IMR-90 (cell line): ENCODE measurements around the gene WNT10A. TPM values are rescaled to one million over a fixed set of nuclear protein-coding genes. Genes with fewer than 3 reads are reported as not detected.
A peak's percentile ranks its signal among the peaks of the same experiment; 100 is the strongest.

Experiments used
- ATAC-seq: fragments of 200-7000 bp; cut with Tn5 transposase; 2 replicates; pipeline ENCODE4 v1.9.1; 2020; ENCODE audit warnings: low read depth, mild to moderate bottlenecking, moderate library complexity
- BruUV-seq: library from RNA; stranded (reverse); fragments of 400-500 nt; replicated peaks from 2 replicates; lab custom pipeline; 2021; lab: Mats Ljungman, UMichigan
- CTCF ChIA-PET: fragments of 300-600 bp; formaldehyde crosslinking; extraction: SDS; loops from one replicate; lab custom pipeline; 2021; ENCODE audit warnings: antibody characterized with exemption; lab: Yijun Ruan, JAX
- POLR2A ChIA-PET: fragments of 300-600 bp; sonication (Branson Sonifier 250); formaldehyde crosslinking; loops from one replicate; lab custom pipeline; 2022; ENCODE audit warnings: antibody characterized with exemption; ENCODE audit not compliant: unreplicated experiment; lab: Charles Lee
- DNase-seq: peaks from one replicate; pipeline ENCODE4 v3.0.0; 2013
- H2AFZ ChIP-seq: replicated peaks from 2 replicates; pipeline ENCODE3; 2013; ENCODE audit warnings: low read length, mild to moderate bottlenecking; ENCODE audit not compliant: poor library complexity
- H2AK5ac ChIP-seq: 2 replicates; pipeline ENCODE4 v1.6.1; 2013; ENCODE audit warnings: low read depth, low read length, inconsistent platforms
- H2AK9ac ChIP-seq: replicated peaks from 2 replicates; pipeline ENCODE3; 2013; ENCODE audit warnings: mild to moderate bottlenecking, low read depth, low read length, moderate library complexity; ENCODE audit not compliant: poor library complexity
- H2BK120ac ChIP-seq: 2 replicates; pipeline ENCODE4 v1.6.1; 2013; ENCODE audit warnings: low read depth, low read length, inconsistent platforms
- H2BK15ac ChIP-seq: 3 replicates; pipeline ENCODE4 v1.6.1; 2013; ENCODE audit warnings: low read depth, low read length, inconsistent platforms
- H2BK20ac ChIP-seq: 2 replicates; pipeline ENCODE4 v1.6.1; 2013; ENCODE audit warnings: low read depth, mild to moderate bottlenecking, inconsistent platforms, low read length, moderate library complexity
- H2BK5ac ChIP-seq: 2 replicates; pipeline ENCODE4 v1.6.1; 2013; ENCODE audit warnings: mild to moderate bottlenecking, low read depth, low read length, inconsistent platforms; ENCODE audit not compliant: poor library complexity, severe bottlenecking
- H3K14ac ChIP-seq: replicated peaks from 2 replicates; pipeline ENCODE4 v1.6.1; 2013; ENCODE audit warnings: low read depth, low read length, inconsistent platforms
- H3K18ac ChIP-seq: 2 replicates; pipeline ENCODE4 v1.6.1; 2013; ENCODE audit warnings: low read depth, low read length, control low read depth
- H3K23ac ChIP-seq: 2 replicates; pipeline ENCODE4 v1.6.1; 2013; ENCODE audit warnings: low read depth, low read length, inconsistent platforms
- H3K27ac ChIP-seq: 2 replicates; pipeline ENCODE4 v1.5.1; 2013; ENCODE audit warnings: mild to moderate bottlenecking, control low read depth, low read length; ENCODE audit not compliant: insufficient read depth
- H3K27me3 ChIP-seq: 2 replicates; pipeline ENCODE4 v1.6.1; 2013; ENCODE audit warnings: low read length; ENCODE audit not compliant: control insufficient read depth, insufficient read depth
- H3K36me3 ChIP-seq: 2 replicates; pipeline ENCODE4 v1.6.1; 2013; ENCODE audit warnings: low read length, mixed read lengths; ENCODE audit not compliant: control insufficient read depth, insufficient read depth
- H3K4ac ChIP-seq: 2 replicates; pipeline ENCODE4 v1.6.1; 2013; ENCODE audit warnings: low read depth, low read length, inconsistent platforms
- H3K4me1 ChIP-seq: 2 replicates; pipeline ENCODE4 v1.6.1; 2013; ENCODE audit warnings: low read length, mixed read lengths; ENCODE audit not compliant: control insufficient read depth, insufficient read depth
- H3K4me2 ChIP-seq: 2 replicates; pipeline ENCODE4 v1.6.1; 2013; ENCODE audit warnings: low read depth, mild to moderate bottlenecking, control low read depth, low read length, moderate library complexity
- H3K4me3 ChIP-seq: 2 replicates; pipeline ENCODE4 v1.5.1; 2013; ENCODE audit warnings: low read depth, mild to moderate bottlenecking, control low read depth, low read length, moderate library complexity; ENCODE audit not compliant: insufficient read depth
- H3K56ac ChIP-seq: 2 replicates; pipeline ENCODE4 v1.6.1; 2013; ENCODE audit warnings: low read length, inconsistent platforms; ENCODE audit not compliant: insufficient read depth; ENCODE audit errors: extremely low read depth
- H3K79me1 ChIP-seq, 2 experiments: 2 replicates each; pipeline ENCODE4 v1.6.1; 2013; ENCODE audit warnings: low read length in 2 of 2, inconsistent platforms in 1 of 2, low read depth in 1 of 2
- H3K9ac ChIP-seq: 2 replicates; pipeline ENCODE4 v1.6.1; 2013; ENCODE audit warnings: low read depth, low read length, control low read depth
- H3K9me1 ChIP-seq: 2 replicates; pipeline ENCODE4 v1.6.1; 2013; ENCODE audit warnings: low read length, inconsistent platforms; ENCODE audit not compliant: insufficient read depth
- H3K9me3 ChIP-seq: 2 replicates; pipeline ENCODE4 v1.6.1; 2013; ENCODE audit warnings: low read length; ENCODE audit not compliant: control insufficient read depth, insufficient read depth
- H4K20me1 ChIP-seq: 2 replicates; pipeline ENCODE4 v1.6.1; 2013; ENCODE audit warnings: low read length, inconsistent platforms; ENCODE audit not compliant: insufficient read depth
- H4K5ac ChIP-seq: 2 replicates; pipeline ENCODE4 v1.6.1; 2013; ENCODE audit warnings: mild to moderate bottlenecking, low read depth, low read length, control low read depth
- H4K8ac ChIP-seq, 2 experiments: 2 replicates each; pipeline ENCODE4 v1.6.1; 2013; ENCODE audit warnings: low read depth in 2 of 2, low read length in 2 of 2, control low read depth in 1 of 2, inconsistent platforms in 1 of 2
- H4K91ac ChIP-seq: 2 replicates; pipeline ENCODE4 v1.6.1; 2013; ENCODE audit warnings: low read depth, low read length, inconsistent platforms; ENCODE audit not compliant: insufficient read depth
- BHLHE40 ChIP-seq: fragments of 150-350 bp; IDR thresholded peaks from 2 replicates; pipeline ENCODE4 v1.6.1; 2016; ENCODE audit warnings: mild to moderate bottlenecking, low read depth, low read length
- FOS ChIP-seq: fragments of 150-350 bp; IDR thresholded peaks from 2 replicates; pipeline ENCODE4 v1.6.1; 2016; ENCODE audit warnings: low read depth, low read length
- MAFK ChIP-seq: IDR thresholded peaks from 2 replicates; pipeline ENCODE4 v1.6.1; 2012; ENCODE audit warnings: low read depth, low read length, improper control_type of control experiment
- MXI1 ChIP-seq: IDR thresholded peaks from 2 replicates; pipeline ENCODE4 v1.6.1; 2012; ENCODE audit warnings: low read depth, mild to moderate bottlenecking, low read length, moderate library complexity, borderline replicate concordance
- RCOR1 ChIP-seq: IDR thresholded peaks from 2 replicates; pipeline ENCODE4 v1.6.1; 2012; ENCODE audit warnings: mild to moderate bottlenecking, low read length, improper control_type of control experiment; ENCODE audit not compliant: insufficient replicate concordance
- RFX5 ChIP-seq: IDR thresholded peaks from 2 replicates; pipeline ENCODE4 v1.8.0; 2012; ENCODE audit warnings: low read depth, mild to moderate bottlenecking, low read length, moderate library complexity
- WGBS, 2 experiments: methylation state at CpG; one replicate each; pipeline versions ENCODE4 v1.1.5 to v1.1.7; 2013; ENCODE audit warnings: missing lambda C conversion rate in 2 of 2; ENCODE audit not compliant: insufficient read length in 1 of 2; ENCODE audit errors: extremely low coverage in 2 of 2; 5-methylcytosine and 5-hydroxymethylcytosine counted together
- dilution Hi-C: fragments of 300-500 bp; cut with HindIII; formaldehyde crosslinking; loops from one replicate; pipeline ENCODE4 v1.14.3; 2018; ENCODE audit warnings: low sequenced_read_pairs; ENCODE audit not compliant: unreplicated experiment
- in situ Hi-C: fragments of 300-500 bp; cut with MboI; formaldehyde crosslinking; loops from 3 replicates; pipeline ENCODE4 v1.14.3; 2019; ENCODE audit warnings: low sequenced_read_pairs, inconsistent platforms, mixed read lengths
- intact Hi-C: fragments of 100-400 bp; cut with micrococcal nuclease; formaldehyde crosslinking; loops from 2 replicates; pipeline ENCODE4 v1.10.0; 2022
- polyA plus RNA-seq, 3 experiments: library from polyadenylated mRNA; depleted of rRNA; stranded (reverse); fragments of >200 nt; gene quantifications; 2 replicates each; pipeline ENCODE4 v1.2.3, GENCODE V29; 2012; ENCODE audit warnings: low replicate concordance in 1 of 3
- total RNA-seq: library from RNA; depleted of rRNA; stranded (reverse); fragments of >200 nt; gene quantifications from 2 replicates; pipeline ENCODE4 v1.2.3, GENCODE V29; 2012
- TF ChIP-seq, protein P1 (sequence below): conservative IDR thresholded peaks from 2 replicates; pipeline ENCODE4 v1.5.1; 2012; ENCODE audit warnings: mild to moderate bottlenecking, low read depth, low read length, improper control_type of control experiment
- TF ChIP-seq, protein P2 (sequence below): fragments of 150-350 bp; IDR thresholded peaks from 2 replicates; pipeline ENCODE4 v1.6.1; 2017; ENCODE audit warnings: mild to moderate bottlenecking, antibody characterized with exemption, low read length, low read depth

Gene WNT10A
- total and polyA plus RNA-seq, 2 of the 4 experiments (the other 2 are of a cell fraction), result not detected

DNA sequence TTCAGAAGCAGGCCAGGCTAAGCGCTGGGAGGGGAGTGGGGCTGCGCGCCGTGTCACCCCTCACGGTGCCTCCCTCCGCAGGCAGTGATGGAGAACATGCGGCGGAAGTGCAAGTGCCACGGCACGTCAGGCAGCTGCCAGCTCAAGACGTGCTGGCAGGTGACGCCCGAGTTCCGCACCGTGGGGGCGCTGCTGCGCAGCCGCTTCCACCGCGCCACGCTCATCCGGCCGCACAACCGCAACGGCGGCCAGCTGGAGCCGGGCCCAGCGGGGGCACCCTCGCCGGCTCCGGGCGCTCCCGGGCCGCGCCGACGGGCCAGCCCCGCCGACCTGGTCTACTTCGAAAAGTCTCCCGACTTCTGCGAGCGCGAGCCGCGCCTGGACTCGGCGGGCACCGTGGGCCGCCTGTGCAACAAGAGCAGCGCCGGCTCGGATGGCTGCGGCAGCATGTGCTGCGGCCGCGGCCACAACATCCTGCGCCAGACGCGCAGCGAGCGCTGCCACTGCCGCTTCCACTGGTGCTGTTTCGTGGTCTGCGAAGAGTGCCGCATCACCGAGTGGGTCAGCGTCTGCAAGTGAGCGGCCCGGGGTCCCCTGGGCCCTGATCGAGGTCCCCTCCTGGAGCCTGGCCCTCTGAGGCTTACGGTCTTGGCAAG is 12.2 kb downstream of the WNT10A start:
- Histone ChIP-seq H3K18ac (no peak overlapping the region), H4K20me1 (peaks cover 4% of the 10 kb centered on the region; the same call in 1 of the 2 replicates), H3K9me3 (no peaks in the 10 kb centered on the region; the same call in none of the 2 replicates), H2BK5ac (no peak overlapping the region), H2BK15ac (no peak overlapping the region), H3K56ac (no peak overlapping the region), H3K23ac (no peak overlapping the region), H4K8ac (no peak overlapping the region), H3K4ac (no peak overlapping the region), H2AK5ac (no peak overlapping the region), H3K79me1 (no peaks in the 10 kb centered on the region), H2BK20ac (no peak overlapping the region), H3K14ac (no peak overlapping the region), H3K27me3 (peaks cover 82% of the 10 kb centered on the region), H2BK120ac (no peak overlapping the region), H3K27ac (no peak overlapping the region), H2AFZ (peak overlapping the region; percentile 85), H3K9me1 (no peaks in the 10 kb centered on the region), H3K4me2 (peak overlapping the region; percentile 76; the same call in 1 of the 2 replicates), H3K9ac (no peak overlapping the region), H3K36me3 (no peaks in the 10 kb centered on the region), H2AK9ac (peak overlapping the region; percentile 43), H4K91ac (no peak overlapping the region), H4K5ac (no peak overlapping the region), H3K4me3 (peak overlapping the region; percentile 18; the same call in 1 of the 2 replicates), H3K4me1 (peaks cover 5% of the 10 kb centered on the region; the same call in 1 of the 2 replicates)
- ATAC-seq (peak; percentile 88), DNase-seq (peak; percentile 45)
- ChIA-PET CTCF (interaction anchor here (0.7 kb wide), 1 partner anchor 147 kb away, joined by 3 read pairs; no protein-coding TSS in a partner anchor), POLR2A (no interaction called here)
- 2% methylated on average over 32 of the region's 72 CpGs; no CpG with 5 or more reads in 1 of the 2 experiments for WGBS, 2 experiments
- no TSS peak for BruUV-seq
- dilution Hi-C loops (no loop called here), intact Hi-C loops (no loop called here), in situ Hi-C loops (no loop called here)
- TF ChIP-seq BHLHE40 (peak; percentile 72), RCOR1 (no peak), MXI1 (peak; percentile 36; the same call in 1 of the 2 replicates), RFX5 (no peak), FOS (no peak), MAFK (no peak)
- TF ChIP-seq, protein P1, sequence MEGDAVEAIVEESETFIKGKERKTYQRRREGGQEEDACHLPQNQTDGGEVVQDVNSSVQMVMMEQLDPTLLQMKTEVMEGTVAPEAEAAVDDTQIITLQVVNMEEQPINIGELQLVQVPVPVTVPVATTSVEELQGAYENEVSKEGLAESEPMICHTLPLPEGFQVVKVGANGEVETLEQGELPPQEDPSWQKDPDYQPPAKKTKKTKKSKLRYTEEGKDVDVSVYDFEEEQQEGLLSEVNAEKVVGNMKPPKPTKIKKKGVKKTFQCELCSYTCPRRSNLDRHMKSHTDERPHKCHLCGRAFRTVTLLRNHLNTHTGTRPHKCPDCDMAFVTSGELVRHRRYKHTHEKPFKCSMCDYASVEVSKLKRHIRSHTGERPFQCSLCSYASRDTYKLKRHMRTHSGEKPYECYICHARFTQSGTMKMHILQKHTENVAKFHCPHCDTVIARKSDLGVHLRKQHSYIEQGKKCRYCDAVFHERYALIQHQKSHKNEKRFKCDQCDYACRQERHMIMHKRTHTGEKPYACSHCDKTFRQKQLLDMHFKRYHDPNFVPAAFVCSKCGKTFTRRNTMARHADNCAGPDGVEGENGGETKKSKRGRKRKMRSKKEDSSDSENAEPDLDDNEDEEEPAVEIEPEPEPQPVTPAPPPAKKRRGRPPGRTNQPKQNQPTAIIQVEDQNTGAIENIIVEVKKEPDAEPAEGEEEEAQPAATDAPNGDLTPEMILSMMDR, result peak; percentile 37; the same call in 1 of the 2 replicates
- TF ChIP-seq, protein P2, sequence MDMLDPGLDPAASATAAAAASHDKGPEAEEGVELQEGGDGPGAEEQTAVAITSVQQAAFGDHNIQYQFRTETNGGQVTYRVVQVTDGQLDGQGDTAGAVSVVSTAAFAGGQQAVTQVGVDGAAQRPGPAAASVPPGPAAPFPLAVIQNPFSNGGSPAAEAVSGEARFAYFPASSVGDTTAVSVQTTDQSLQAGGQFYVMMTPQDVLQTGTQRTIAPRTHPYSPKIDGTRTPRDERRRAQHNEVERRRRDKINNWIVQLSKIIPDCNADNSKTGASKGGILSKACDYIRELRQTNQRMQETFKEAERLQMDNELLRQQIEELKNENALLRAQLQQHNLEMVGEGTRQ, result no peak
